CD4-positive, CD25-positive, alpha-beta regulatory T cell (primary cell): Measurements from ENCODE around the gene PRIM1. TPM values are rescaled to one million over a fixed set of nuclear protein-coding genes. Genes with fewer than 3 reads are reported as not detected.
A peak's percentile ranks its signal among the peaks of the same experiment; 100 is the strongest.
"Not testable (repeated sequence)": the region's sequence is repeated elsewhere in the genome, so short reads cannot be mapped to it uniquely, and the experiment has no call there.

ENCODE experiments used
- ATAC-seq, 2 donors: fragments of 150-1000 bp; cut with Tn5 transposase; one replicate each; pipeline ENCODE4 v1.10.0; 2021; ENCODE audit warnings: low read depth in 2 of 2, moderate number of reproducible peaks in 2 of 2, moderate library complexity in 1 of 2
- DNase-seq, 3 donors: peaks; one replicate each; pipeline versions ENCODE4 v3.0.0 to v3.0.0-alpha.2; 2012 to 2022; ENCODE audit warnings: mixed read lengths in 1 of 3
- H3K27ac ChIP-seq: one replicate; pipeline ENCODE4 v1.7.0; 2013; ENCODE audit warnings: mild to moderate bottlenecking, low read length; ENCODE audit not compliant: insufficient read depth, poor library complexity, severe bottlenecking
- H3K27me3 ChIP-seq: one replicate; pipeline ENCODE4 v1.7.0; 2013; ENCODE audit warnings: low read length; ENCODE audit not compliant: control insufficient read depth, insufficient read depth
- H3K36me3 ChIP-seq: one replicate; pipeline ENCODE4 v1.7.0; 2013; ENCODE audit warnings: mild to moderate bottlenecking, low read length, moderate library complexity; ENCODE audit not compliant: control insufficient read depth, insufficient read depth
- H3K4me1 ChIP-seq: 2 replicates; pipeline ENCODE4 v1.7.0; 2013; ENCODE audit warnings: mild to moderate bottlenecking, low read length; ENCODE audit not compliant: insufficient read depth, control insufficient read depth, poor library complexity, severe bottlenecking
- H3K4me3 ChIP-seq: one replicate; pipeline ENCODE4 v1.7.0; 2013; ENCODE audit warnings: low read depth, mild to moderate bottlenecking, low read length, moderate library complexity
- H3K9me3 ChIP-seq, 2 experiments: 1 replicate in 1 of 2; 2 replicates in 1 of 2; pipeline ENCODE4 v1.7.0; 2013; ENCODE audit warnings: low read length in 2 of 2, mild to moderate bottlenecking in 1 of 2, moderate library complexity in 1 of 2; ENCODE audit not compliant: control insufficient read depth in 2 of 2
- H3K27ac Mint-ChIP-seq, 3 donors: one replicate each; pipeline ENCODE4 v1.8.0; 2020 to 2022; ENCODE audit warnings: mild to moderate bottlenecking in 3 of 3, mixed read lengths in 3 of 3, moderate library complexity in 2 of 3
- H3K27me3 Mint-ChIP-seq: one replicate; pipeline ENCODE4 v1.8.0; 2022; ENCODE audit warnings: mild to moderate bottlenecking, mixed read lengths
- H3K36me3 Mint-ChIP-seq: one replicate; pipeline ENCODE4 v1.8.0; 2020; ENCODE audit warnings: mixed read lengths
- H3K4me1 Mint-ChIP-seq, 4 donors: one replicate each; pipeline ENCODE4 v1.8.0; 2020 to 2022; ENCODE audit warnings: mixed read lengths in 4 of 4, mild to moderate bottlenecking in 1 of 4
- H3K4me3 Mint-ChIP-seq, 4 donors: one replicate each; pipeline ENCODE4 v1.8.0; 2020 to 2022; ENCODE audit warnings: mild to moderate bottlenecking in 4 of 4, mixed read lengths in 4 of 4, moderate library complexity in 3 of 4
- H3K9me3 Mint-ChIP-seq, 7 donors: one replicate each; pipeline ENCODE4 v1.8.0; 2020 to 2022; ENCODE audit warnings: mixed read lengths in 7 of 7, mild to moderate bottlenecking in 3 of 7, moderate library complexity in 2 of 7
- polyA plus RNA-seq, 4 donors: library from polyadenylated mRNA; unstranded; fragments of 300-500 nt; fragmentation: Illumina TruSeq; gene quantifications; one replicate each; pipeline ENCODE4 v1.2.3, GENCODE V29; 2021
- total RNA-seq: library from RNA; stranded (reverse); gene quantifications from one replicate; pipeline ENCODE4 v1.2.3, GENCODE V29; 2022

The PRIM1 gene
- total and polyA plus RNA-seq, 5 donors from 2014 or later = 15.1 to 46.1 (median 36.1) TPM

GRCh38 chr12:56728139-56728861 lies 23.8 kb downstream of the PRIM1 start:
- H3K27ac Mint-ChIP-seq = no peak overlapping the region

GRCh38 chr12:56726196-56726675 lies 25.9 kb downstream of the PRIM1 start:
- H3K27ac Mint-ChIP-seq = peak overlapping the region; percentile 98 to 99 (median 98)
- peak overlapping the region; percentile 43 to 99 (median 94) for H3K4me3 Mint-ChIP-seq
- H3K27me3 Mint-ChIP-seq, DNase-seq, ATAC-seq, H3K27me3 ChIP-seq, H3K9me3 Mint-ChIP-seq, H3K9me3 ChIP-seq, H3K4me3 ChIP-seq: not testable (repeated sequence)
- Histone ChIP-seq H3K36me3 (peaks cover 29% of the 10 kb centered on the region), H3K27ac (peak overlapping the region; percentile 91), H3K4me1 (peaks cover 39% of the 10 kb centered on the region)
- H3K36me3 Mint-ChIP-seq = peaks cover 23% of the 10 kb centered on the region
- H3K4me1 Mint-ChIP-seq = peaks cover 12 to 52% (median 30%) of the 10 kb centered on the region in 4 donors

More at GRCh38 chr12:56728139-56728861, 23.8 kb downstream of the PRIM1 start:
- ATAC-seq (no peak), DNase-seq (no peak)
- no peaks in the 10 kb centered on the region for H3K27me3 Mint-ChIP-seq
- Histone ChIP-seq H3K9me3 (no peaks in the 10 kb centered on the region), H3K4me1 (peaks cover 18% of the 10 kb centered on the region), H3K4me3 (no peak overlapping the region), H3K27ac (no peak overlapping the region), H3K27me3 (no peaks in the 10 kb centered on the region), H3K36me3 (peaks cover 23% of the 10 kb centered on the region)
- H3K4me3 Mint-ChIP-seq = no peak overlapping the region
- H3K36me3 Mint-ChIP-seq = peaks cover 21% of the 10 kb centered on the region
- H3K4me1 Mint-ChIP-seq = peaks cover 2 to 32% (median 16%) of the 10 kb centered on the region in 4 donors
- H3K9me3 Mint-ChIP-seq = no peaks in the 10 kb centered on the region

- no peaks in the 10 kb centered on the region for H3K9me3 Mint-ChIP-seq
- H3K36me3 Mint-ChIP-seq = peaks cover 20% of the 10 kb centered on the region
- H3K4me1 Mint-ChIP-seq = peaks cover 15 to 58% (median 35%) of the 10 kb centered on the region in 4 donors
- H3K4me3 ChIP-seq = peak overlapping the region; percentile 98
- peak overlapping the region; percentile 91 for H3K27ac ChIP-seq
- DNase-seq (no peak), ATAC-seq (no peak)
- peaks cover 28% of the 10 kb centered on the region for H3K36me3 ChIP-seq
- no peaks in the 10 kb centered on the region for H3K27me3 Mint-ChIP-seq
- H3K4me1 ChIP-seq = peaks cover 44% of the 10 kb centered on the region
- H3K9me3 ChIP-seq = no peaks in the 10 kb centered on the region
- no peaks in the 10 kb centered on the region for H3K27me3 ChIP-seq
- H3K27ac Mint-ChIP-seq = peak overlapping the region; percentile 98 to 99 (median 98)
- H3K4me3 Mint-ChIP-seq = peak overlapping the region; percentile 93 to 100 (median 98)
These were observed 26.4 kb downstream of the PRIM1 start for GRCh38 chr12:56725723-56726102.

- DNase-seq = peak; percentile 95 to 99 (median 97)
- peak; percentile 95 to 96 for ATAC-seq
- Mint-ChIP-seq H3K4me3 (peak within 1 kb of the TSS; percentile 93 to 100 (median 98)), H3K36me3 (peaks cover 26% of the 10 kb centered on the region), H3K27me3 (no peaks in the 10 kb centered on the region), H3K9me3 (no peaks in the 10 kb centered on the region), H3K27ac (peak within 1 kb of the TSS; percentile 98 to 99 (median 98)), H3K4me1 (peaks cover 20 to 63% (median 41%) of the 10 kb centered on the region in 4 donors)
- H3K4me3 ChIP-seq = peak within 1 kb of the TSS; percentile 98
- peaks cover 34% of the 10 kb centered on the region for H3K36me3 ChIP-seq
- no peaks in the 10 kb centered on the region for H3K27me3 ChIP-seq
- no peaks in the 10 kb centered on the region for H3K9me3 ChIP-seq
- peak within 1 kb of the TSS; percentile 91 for H3K27ac ChIP-seq
- peaks cover 50% of the 10 kb centered on the region for H3K4me1 ChIP-seq
These were observed 27.0 kb downstream of the PRIM1 start, which contains the start of gene NACA for GRCh38 chr12:56724972-56725722. Gene NACA (minus strand): TSS chr12:56725299. CDS start chr12:56724521, 778 bp downstream.

- Mint-ChIP-seq H3K4me1 (peaks cover 26 to 68% (median 46%) of the 10 kb centered on the region in 4 donors), H3K27ac (peak overlapping the region; percentile 98 to 99 (median 98)), H3K9me3 (no peaks in the 10 kb centered on the region), H3K36me3 (peaks cover 31% of the 10 kb centered on the region), H3K27me3 (no peaks in the 10 kb centered on the region), H3K4me3 (peak overlapping the region; percentile 93 to 100 (median 98))
- H3K27me3 ChIP-seq = no peaks in the 10 kb centered on the region
- DNase-seq (no peak), ATAC-seq (no peak)
- peaks cover 53% of the 10 kb centered on the region for H3K4me1 ChIP-seq
- H3K27ac ChIP-seq = peak overlapping the region; percentile 91
- H3K36me3 ChIP-seq = peaks cover 39% of the 10 kb centered on the region
- H3K9me3 ChIP-seq = no peaks in the 10 kb centered on the region
- H3K4me3 ChIP-seq = peak overlapping the region; percentile 98
These were observed 27.5 kb downstream of the PRIM1 start for GRCh38 chr12:56724701-56724971.

- peak overlapping the region; percentile 91 for H3K27ac ChIP-seq
- peaks cover 36% of the 10 kb centered on the region for H3K36me3 Mint-ChIP-seq
- DNase-seq = peak in 1 of 3 donors; percentile 12
These were observed 28.0 kb downstream of the PRIM1 start for GRCh38 chr12:56723889-56724700.

GRCh38 chr12:56723352-56723751 lies 28.8 kb downstream of the PRIM1 start:
- H3K9me3 ChIP-seq = no peaks in the 10 kb centered on the region
- H3K27me3 Mint-ChIP-seq = no peaks in the 10 kb centered on the region
- H3K4me1 ChIP-seq = peaks cover 66% of the 10 kb centered on the region
- peak overlapping the region; percentile 93 to 100 (median 98) for H3K4me3 Mint-ChIP-seq
- ATAC-seq (no peak), DNase-seq (no peak)
- H3K27ac ChIP-seq = peak overlapping the region; percentile 91
- H3K36me3 ChIP-seq = peaks cover 41% of the 10 kb centered on the region
- peaks cover 28 to 78% (median 57%) of the 10 kb centered on the region in 4 donors for H3K4me1 Mint-ChIP-seq
- peak overlapping the region; percentile 98 for H3K4me3 ChIP-seq
- no peaks in the 10 kb centered on the region for H3K9me3 Mint-ChIP-seq
- H3K27me3 ChIP-seq = no peaks in the 10 kb centered on the region
- peaks cover 40% of the 10 kb centered on the region for H3K36me3 Mint-ChIP-seq
- H3K27ac Mint-ChIP-seq = peak overlapping the region in 2 of 3 donors; percentile 98

More at GRCh38 chr12:56723889-56724700, 28.0 kb downstream of the PRIM1 start:
- H3K4me1 ChIP-seq = peaks cover 59% of the 10 kb centered on the region
- H3K4me3 Mint-ChIP-seq = peak overlapping the region; percentile 93 to 100 (median 98)
- H3K4me1 Mint-ChIP-seq = peaks cover 28 to 72% (median 51%) of the 10 kb centered on the region in 4 donors
- H3K27me3 Mint-ChIP-seq = no peaks in the 10 kb centered on the region
- H3K4me3 ChIP-seq = peak overlapping the region; percentile 98
- H3K36me3 ChIP-seq = peaks cover 42% of the 10 kb centered on the region
- no peaks in the 10 kb centered on the region for H3K9me3 ChIP-seq
- H3K27ac Mint-ChIP-seq = peak overlapping the region; percentile 98 to 99 (median 98)
- no peaks in the 10 kb centered on the region for H3K9me3 Mint-ChIP-seq
- no peak for ATAC-seq
- no peaks in the 10 kb centered on the region for H3K27me3 ChIP-seq
